ENCODE data around the gene AMER2. TPM values are rescaled to one million over a fixed set of nuclear protein-coding genes. Genes with fewer than 3 reads are reported as not detected.

AMER2 gene
- total and polyA plus RNA-seq, 8 donors, result 0.07 TPM; not detected in 7

DNA sequence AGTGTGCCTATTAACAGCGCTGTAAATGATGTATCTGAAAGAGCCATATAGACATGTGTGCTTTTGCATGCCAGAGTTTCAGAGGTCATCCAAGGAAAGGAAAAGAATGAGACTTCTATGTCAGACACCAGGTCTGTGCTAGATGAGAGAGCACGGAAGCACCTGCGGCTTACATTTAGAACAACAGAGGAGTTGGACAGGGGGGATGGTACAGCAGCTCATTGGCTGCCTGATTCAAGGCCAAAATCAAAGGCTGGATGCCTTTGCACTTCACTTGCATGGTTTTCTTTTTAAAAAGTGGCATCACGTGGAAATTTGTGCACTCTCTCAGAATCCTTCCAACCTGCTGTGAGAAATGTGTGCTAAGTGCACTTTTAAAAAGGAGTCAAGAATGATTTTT, 32.8 kb upstream of the AMER2 start:
- H3K27ac ChIP-seq, result no peak overlapping the region
- H3K4me1 ChIP-seq, result no peaks in the 10 kb centered on the region
- DNase-seq, result no peak
- intact Hi-C loops (cut with DNase I), result no loop called here
- no peaks in the 10 kb centered on the region for H3K9me3 ChIP-seq
- WGBS, 2 donors, result 41 to 43% methylated on average over 4 of the region's 4 CpGs
- H3K4me3 ChIP-seq, result no peak overlapping the region
- ATAC-seq, result no peak
- TF ChIP-seq, protein P1, sequence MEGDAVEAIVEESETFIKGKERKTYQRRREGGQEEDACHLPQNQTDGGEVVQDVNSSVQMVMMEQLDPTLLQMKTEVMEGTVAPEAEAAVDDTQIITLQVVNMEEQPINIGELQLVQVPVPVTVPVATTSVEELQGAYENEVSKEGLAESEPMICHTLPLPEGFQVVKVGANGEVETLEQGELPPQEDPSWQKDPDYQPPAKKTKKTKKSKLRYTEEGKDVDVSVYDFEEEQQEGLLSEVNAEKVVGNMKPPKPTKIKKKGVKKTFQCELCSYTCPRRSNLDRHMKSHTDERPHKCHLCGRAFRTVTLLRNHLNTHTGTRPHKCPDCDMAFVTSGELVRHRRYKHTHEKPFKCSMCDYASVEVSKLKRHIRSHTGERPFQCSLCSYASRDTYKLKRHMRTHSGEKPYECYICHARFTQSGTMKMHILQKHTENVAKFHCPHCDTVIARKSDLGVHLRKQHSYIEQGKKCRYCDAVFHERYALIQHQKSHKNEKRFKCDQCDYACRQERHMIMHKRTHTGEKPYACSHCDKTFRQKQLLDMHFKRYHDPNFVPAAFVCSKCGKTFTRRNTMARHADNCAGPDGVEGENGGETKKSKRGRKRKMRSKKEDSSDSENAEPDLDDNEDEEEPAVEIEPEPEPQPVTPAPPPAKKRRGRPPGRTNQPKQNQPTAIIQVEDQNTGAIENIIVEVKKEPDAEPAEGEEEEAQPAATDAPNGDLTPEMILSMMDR (IDR thresholded peaks at IDR 0.05), result no peak
- H3K27me3 ChIP-seq, result no peaks in the 10 kb centered on the region
- H3K36me3 ChIP-seq, result no peaks in the 10 kb centered on the region
- no peak for FAIRE-seq

DNA sequence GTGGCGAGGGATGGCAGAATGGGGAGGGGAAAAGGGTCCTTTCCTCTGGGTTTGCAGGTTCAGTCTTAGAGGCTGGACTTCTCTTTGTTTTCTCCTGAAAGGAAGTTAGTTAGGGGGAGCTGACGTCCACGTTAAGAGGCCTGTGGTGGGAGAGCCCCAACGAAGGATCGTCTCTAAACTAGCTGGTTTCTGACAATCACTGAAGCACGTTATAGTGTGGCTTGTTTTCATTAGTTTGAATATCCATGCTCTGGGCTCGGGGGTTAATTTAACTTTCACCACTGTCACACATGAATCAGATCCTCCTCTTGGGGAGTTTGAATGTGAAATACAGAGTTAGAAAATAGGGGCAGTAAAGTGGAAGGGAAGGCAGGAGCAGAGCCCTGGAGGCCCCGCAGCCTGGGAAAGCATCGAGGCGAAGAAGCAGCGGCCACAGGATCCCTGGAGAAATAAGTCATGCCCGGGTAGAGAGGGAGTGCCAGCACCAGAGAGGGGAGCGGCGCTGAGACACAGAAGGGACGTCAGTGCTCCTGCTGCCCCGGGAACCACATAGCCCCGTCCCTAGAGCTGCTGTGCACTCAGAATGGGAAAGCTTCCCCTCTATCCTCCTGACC, 31.1 kb upstream of the AMER2 start:
- no peak overlapping the region for H3K4me3 ChIP-seq
- no peaks in the 10 kb centered on the region for H3K9me3 ChIP-seq
- no peak for ATAC-seq
- intact Hi-C loops (cut with DNase I), result no loop called here
- FAIRE-seq, result no peak
- no peak overlapping the region for H3K27ac ChIP-seq
- TF ChIP-seq, protein P1 (IDR thresholded peaks at IDR 0.05), result no peak
- no peaks in the 10 kb centered on the region for H3K27me3 ChIP-seq
- H3K36me3 ChIP-seq, result no peaks in the 10 kb centered on the region
- H3K4me1 ChIP-seq, result no peaks in the 10 kb centered on the region
- 34% methylated on average over 17 of the region's 17 CpGs for WGBS, 2 donors
- DNase-seq, result no peak

DNA sequence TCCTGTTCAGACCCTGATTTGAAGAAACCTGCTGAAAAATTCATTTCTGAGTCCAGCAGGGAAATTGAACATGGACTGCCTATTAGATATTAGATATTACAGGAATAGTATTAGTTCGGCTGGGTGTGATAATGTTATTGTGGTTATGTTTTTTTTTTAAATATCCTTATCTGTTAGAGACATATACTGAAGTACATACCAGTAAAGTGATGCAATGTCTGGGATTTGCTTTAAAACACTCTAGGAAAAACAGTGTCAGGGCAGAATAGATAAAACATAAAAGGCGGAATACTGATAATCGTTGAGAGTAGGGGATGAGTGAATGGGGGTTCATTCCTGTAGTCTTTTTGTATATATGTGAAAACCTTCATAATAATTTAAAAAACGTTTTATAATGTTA, 28.7 kb upstream of the AMER2 start:
- no peaks in the 10 kb centered on the region for H3K9me3 ChIP-seq
- no peaks in the 10 kb centered on the region for H3K36me3 ChIP-seq
- FAIRE-seq (no peak), DNase-seq (no peak), ATAC-seq (no peak)
- no peak overlapping the region for H3K27ac ChIP-seq
- WGBS, 2 donors, result 51 to 68% methylated on average over 4 of the region's 4 CpGs
- TF ChIP-seq, protein P1 (IDR thresholded peaks at IDR 0.05), result no peak
- H3K27me3 ChIP-seq, result no peaks in the 10 kb centered on the region
- H3K4me3 ChIP-seq, result no peak overlapping the region
- no peaks in the 10 kb centered on the region for H3K4me1 ChIP-seq
- intact Hi-C loops (cut with DNase I), result no loop called here

DNA sequence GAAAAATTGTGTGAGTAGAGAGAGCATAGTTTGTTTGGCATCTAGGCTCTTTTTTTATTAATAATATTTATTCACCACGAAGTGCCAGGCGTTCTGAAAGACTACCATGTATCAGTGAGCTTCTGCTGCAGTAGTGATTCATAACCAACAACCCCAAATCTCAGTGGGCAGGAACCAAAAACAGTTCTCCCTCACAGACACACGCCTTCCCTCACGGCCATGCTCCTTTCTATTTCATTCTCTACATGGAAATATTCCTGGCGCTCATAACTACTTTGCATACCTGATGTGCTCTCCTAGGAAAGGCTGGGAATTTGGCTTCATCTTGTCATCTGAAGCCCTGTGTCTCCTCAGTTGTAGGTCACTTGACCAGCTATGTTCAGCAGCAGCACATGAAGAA, 26.6 kb upstream of the AMER2 start:
- WGBS, 2 donors, result 58 to 71% methylated on average over 5 of the region's 5 CpGs
- TF ChIP-seq, protein P1 (IDR thresholded peaks at IDR 0.05), result no peak
- intact Hi-C loops (cut with DNase I), result no loop called here
- Histone ChIP-seq H3K27ac (no peak overlapping the region), H3K9me3 (no peaks in the 10 kb centered on the region), H3K4me1 (no peaks in the 10 kb centered on the region), H3K27me3 (no peaks in the 10 kb centered on the region), H3K4me3 (no peak overlapping the region), H3K36me3 (no peaks in the 10 kb centered on the region)
- DNase-seq (no peak), ATAC-seq (no peak), FAIRE-seq (no peak)

DNA sequence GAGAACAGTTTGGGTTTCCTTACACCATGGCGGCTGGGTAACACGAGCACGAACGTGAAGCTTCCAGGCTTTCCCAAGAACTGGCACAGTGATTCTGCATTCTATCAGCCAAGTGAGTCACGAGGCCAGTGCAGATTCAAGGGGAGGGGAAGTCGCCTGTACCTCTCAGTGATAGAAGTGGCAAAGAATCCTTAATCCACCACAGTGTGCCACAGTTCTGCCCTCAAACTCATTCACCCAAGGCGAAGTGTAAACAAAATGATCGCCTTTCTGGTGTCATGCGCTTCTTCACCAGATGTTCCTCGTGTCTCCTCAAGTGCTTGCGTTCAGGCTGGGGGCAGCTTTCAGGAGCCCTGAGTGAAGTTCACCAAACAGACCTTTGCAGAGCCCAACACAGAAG, 24.9 kb upstream of the AMER2 start:
- Histone ChIP-seq H3K4me3 (no peak overlapping the region), H3K27ac (no peak overlapping the region), H3K9me3 (no peaks in the 10 kb centered on the region), H3K36me3 (no peaks in the 10 kb centered on the region), H3K4me1 (no peaks in the 10 kb centered on the region), H3K27me3 (no peaks in the 10 kb centered on the region)
- ATAC-seq (no peak), DNase-seq (no peak), FAIRE-seq (no peak)
- TF ChIP-seq, protein P1 (IDR thresholded peaks at IDR 0.05), result no peak
- 68 to 75% methylated on average over 11 of the region's 11 CpGs for WGBS, 2 donors
- intact Hi-C loops (cut with DNase I), result no loop called here

Data from pancreas (tissue), 10 donors.